ENCODE measurements around the gene KIF4A.
"Not testable (repeated sequence)": the region's sequence is repeated elsewhere in the genome, so short reads cannot be mapped to it uniquely, and the experiment has no call there.

KIF4A gene, protein sequence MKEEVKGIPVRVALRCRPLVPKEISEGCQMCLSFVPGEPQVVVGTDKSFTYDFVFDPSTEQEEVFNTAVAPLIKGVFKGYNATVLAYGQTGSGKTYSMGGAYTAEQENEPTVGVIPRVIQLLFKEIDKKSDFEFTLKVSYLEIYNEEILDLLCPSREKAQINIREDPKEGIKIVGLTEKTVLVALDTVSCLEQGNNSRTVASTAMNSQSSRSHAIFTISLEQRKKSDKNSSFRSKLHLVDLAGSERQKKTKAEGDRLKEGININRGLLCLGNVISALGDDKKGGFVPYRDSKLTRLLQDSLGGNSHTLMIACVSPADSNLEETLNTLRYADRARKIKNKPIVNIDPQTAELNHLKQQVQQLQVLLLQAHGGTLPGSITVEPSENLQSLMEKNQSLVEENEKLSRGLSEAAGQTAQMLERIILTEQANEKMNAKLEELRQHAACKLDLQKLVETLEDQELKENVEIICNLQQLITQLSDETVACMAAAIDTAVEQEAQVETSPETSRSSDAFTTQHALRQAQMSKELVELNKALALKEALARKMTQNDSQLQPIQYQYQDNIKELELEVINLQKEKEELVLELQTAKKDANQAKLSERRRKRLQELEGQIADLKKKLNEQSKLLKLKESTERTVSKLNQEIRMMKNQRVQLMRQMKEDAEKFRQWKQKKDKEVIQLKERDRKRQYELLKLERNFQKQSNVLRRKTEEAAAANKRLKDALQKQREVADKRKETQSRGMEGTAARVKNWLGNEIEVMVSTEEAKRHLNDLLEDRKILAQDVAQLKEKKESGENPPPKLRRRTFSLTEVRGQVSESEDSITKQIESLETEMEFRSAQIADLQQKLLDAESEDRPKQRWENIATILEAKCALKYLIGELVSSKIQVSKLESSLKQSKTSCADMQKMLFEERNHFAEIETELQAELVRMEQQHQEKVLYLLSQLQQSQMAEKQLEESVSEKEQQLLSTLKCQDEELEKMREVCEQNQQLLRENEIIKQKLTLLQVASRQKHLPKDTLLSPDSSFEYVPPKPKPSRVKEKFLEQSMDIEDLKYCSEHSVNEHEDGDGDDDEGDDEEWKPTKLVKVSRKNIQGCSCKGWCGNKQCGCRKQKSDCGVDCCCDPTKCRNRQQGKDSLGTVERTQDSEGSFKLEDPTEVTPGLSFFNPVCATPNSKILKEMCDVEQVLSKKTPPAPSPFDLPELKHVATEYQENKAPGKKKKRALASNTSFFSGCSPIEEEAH

DNA sequence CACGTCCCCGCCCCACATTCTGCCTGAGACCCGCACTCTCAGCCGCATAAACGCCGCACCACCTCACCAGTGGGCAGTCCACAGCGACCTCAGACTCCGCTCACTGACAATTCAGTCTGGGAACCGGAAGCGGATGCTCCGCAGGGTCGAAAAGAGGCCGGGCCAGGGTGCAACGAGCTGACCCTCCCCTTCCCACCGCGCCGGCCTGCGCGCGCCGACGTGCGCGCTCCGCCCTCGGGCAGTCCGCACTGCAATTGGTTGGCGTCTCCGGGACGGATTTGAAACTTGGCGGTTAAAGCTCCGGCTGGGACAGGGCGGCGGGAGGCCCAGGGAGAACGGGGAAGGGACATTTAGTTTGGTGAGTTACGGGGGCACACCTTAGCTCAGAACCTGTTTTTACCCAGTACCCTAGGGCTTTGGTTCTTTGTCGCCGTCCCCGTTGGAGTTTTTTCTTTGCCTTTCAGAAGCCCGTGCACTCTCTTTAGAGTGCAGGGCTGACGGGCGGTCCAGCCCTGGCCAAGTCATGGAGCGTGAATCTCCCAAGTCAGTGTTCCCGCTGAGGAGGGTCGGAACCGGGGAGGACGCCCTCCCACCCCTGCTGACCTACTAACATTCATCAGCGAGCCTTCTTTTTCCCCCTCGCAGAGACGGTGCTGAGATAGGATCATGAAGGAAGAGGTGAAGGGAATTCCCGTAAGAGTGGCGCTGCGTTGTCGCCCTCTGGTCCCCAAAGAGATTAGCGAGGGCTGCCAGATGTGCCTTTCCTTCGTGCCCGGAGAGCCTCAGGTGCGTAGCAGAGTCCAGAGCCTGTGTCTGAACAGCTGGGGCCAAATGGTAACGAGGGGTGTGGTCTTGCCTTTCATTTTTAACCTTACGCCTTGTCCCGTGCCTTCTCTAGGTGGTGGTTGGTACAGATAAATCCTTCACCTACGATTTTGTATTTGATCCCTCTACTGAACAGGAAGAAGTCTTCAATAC lies at the start of gene KIF4A, which contains the start of gene PDZD11:
TSS of gene KIF4A (plus strand) at position 312 of the 978 bp plus-strand sequence. CDS start at position 667, 355 bp downstream.
TSS of gene PDZD11 (minus strand) at position 135 of the 978 bp plus-strand sequence. CDS start 586 bp downstream, outside the sequence.
- DNase-seq, result peak; percentile 75

DNA sequence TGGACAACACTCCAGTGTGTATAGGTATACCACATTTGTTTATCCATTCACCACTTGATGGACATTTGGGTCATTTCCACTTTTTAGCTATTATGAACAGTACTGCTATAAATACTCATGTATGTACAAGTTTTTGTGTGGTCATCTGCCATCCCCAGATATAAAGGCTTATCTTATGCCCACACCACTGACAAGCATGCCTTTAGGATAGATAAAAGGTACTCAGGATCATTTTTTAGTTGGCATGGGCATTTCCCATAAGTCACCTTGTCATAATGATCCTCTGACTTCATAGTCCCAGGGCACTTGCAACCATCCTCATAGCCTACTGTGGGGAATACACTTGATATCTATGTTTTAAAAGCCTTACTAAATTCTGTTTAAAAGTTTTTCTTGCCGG lies 49.2 kb upstream of the KIF4A start:
- no peak for DNase-seq

DNA sequence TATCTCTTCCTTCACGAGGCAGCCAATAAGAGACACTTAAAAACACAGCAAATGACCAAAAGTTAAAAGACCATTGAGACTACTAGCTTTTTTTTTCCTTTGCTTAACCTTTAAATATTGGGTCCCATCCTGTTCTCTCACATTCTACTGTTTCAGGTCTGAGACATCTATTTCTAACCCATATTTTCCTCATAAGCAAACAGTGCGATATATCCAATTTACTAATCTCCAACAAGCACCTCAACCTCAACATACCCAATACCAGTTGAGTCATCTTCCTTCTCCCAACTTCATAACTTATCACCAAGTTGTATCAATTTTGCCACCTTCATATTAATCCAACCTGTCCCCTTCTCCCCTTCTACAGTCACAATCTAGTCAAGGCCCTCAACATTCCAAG lies 48.4 kb upstream of the KIF4A start:
- no peak for DNase-seq

DNA sequence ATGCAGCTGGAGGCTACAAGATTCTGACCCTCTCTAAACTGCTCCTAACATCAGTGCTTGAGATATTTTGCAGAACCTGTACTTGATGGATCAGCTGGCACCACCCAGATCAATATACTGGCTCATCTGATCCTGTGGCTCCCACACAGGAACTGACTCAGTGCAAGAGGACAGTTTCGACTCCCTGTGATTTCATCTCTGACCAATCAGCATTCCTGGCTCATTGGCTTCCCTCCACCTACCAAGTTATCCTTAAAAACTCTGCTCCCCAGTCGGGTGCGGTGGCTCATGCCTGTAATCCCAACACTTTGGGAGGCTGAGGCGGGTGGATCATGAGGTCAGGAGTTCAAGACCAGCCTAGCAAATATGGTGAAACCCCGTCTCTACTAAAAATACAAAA lies 46.3 kb upstream of the KIF4A start:
- DNase-seq, result not testable (repeated sequence)

DNA sequence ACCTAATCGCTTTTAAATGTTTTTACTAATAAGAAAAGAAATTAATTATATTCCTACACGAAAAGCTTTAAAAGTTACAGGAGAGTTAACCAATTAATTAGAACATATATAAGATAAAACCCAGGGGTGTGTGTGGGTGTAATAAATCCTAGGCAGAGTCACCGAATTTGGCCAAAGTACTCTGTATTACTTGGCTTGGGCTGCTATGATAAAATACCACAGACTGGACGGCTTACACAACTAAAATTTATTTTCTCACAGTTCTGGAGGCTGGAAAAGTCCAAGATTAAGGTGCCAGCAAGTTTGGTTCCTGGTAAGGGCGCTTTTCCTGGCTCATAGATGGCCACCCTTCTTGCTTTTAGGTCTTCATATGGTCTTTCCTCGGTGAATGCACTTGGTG lies 45.0 kb upstream of the KIF4A start:
- DNase-seq, result no peak

DNA sequence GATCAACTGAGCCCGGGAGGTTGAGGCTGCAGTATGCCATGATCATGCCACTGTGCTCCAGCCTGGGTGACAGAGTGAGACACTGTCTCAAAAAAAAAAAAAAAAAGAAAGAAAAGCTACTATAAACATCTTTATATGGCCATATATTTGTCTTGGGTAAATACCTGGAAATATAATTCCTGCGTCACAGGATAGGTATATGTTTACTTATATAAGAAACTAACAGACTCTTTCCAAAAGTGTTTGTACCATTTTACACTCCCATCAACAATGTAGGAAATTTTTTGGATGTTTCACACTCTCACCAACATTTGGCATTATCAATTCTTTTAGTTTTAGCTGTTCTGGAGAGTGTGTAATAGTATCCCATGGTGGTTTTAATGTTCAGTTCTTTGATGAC lies 42.7 kb upstream of the KIF4A start:
- no peak for DNase-seq

DNA sequence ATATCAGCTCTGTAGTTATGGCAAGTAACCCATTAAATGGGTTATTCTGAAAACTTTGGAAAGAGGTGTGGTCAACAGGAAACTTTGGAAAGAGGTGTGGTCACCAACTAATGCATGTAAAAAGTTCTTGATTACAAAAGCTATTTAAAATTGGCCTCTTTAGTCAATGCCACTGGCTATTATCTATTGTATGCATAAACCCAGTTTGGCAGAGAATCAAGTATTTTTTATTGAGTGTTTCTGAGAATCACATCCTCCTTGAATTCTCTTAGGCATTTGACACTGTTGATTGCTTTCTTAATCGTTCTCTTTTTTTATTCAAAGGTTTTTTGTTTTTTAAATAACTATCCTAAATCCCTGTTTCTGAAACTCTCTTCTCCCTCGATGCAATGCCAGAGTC lies 37.4 kb upstream of the KIF4A start:
- DNase-seq, result no peak

DNA sequence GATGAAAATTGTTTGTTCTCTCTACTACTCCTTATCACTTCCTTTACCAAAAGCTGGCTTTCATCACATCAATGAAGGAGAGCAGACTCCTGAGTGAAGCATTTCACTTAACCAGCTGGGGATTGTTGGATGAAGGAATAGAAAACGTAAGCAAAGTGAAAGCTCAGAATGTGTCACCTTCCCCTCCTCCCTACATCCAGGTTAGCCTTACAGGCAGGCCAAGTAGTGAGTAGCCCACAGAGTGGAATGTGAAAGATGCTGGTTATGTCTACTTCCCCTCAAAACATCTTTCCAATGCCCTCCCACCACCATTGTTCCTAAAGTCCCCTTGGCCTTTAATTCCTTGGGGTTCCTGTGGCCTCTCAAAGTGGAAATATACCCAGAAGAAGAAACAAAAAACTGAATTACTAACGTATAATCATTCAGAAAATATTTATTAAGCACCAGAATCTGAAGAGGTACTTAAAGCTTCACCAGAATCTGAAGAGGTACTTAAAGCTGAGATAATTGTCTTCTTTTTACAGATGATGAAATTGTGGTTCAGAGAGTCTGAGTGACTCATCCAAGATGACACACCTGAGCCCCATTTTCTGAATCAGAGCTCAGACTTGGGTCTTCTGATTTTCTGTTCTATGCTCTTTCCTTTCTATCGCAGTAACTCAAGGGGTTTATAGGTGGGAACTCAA lies 36.4 kb upstream of the KIF4A start:
- no peak for DNase-seq

DNA sequence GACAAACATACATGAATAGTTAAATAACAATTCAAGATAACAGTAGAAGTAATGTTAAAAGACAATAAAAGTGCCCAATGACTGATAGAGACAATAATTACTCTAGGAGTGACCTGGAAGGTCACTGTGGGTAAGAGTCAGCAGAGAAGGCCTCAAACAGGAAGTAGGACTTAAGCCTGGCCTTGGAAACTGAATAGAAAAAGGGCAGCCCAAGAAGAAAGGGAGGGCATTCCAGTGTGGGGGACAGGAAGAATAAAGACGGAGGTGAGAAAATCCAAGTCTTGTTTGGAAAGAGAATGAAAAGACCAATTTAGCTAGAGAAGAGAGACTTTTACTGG lies 35.9 kb upstream of the KIF4A start:
- no peak for DNase-seq

DNA sequence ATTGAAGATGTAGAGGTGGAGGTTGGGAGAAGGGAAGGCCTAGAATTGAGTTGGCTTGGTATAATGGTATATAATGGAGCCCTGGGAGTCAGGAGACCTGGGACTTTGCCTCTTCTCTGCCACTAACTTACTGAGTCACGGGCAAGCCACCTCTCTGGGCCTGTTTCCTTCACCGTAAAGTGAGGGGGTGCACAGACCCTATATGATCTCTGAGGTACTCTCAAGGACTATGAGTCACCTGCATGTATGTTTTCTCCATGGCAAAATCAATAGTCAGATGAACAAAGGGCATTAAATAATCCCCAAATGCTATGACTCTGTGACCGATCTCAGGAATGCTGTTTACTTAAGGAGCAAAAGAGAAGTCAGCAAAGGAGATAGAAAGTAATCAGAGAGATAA lies 35.0 kb upstream of the KIF4A start:
- DNase-seq, result no peak

DNA sequence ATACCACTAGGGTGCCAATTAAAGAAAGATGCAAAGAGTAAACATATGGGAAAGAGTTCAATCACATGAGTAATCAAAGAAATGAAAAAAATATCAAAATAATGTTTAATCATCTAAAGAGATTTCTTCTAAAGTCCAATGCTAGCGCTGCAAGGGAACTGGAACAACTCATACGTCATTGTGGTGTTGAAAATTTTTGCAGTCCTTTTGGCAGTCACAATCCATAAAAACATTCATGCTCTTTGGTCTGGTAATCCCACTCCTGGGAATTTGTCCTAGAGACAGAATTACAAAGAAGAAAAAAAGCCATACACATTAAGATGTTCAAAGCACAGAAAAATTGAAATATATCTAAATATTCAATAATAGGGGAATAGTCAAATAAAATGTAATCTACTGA lies 34.5 kb upstream of the KIF4A start:
- DNase-seq, result no peak

DNA sequence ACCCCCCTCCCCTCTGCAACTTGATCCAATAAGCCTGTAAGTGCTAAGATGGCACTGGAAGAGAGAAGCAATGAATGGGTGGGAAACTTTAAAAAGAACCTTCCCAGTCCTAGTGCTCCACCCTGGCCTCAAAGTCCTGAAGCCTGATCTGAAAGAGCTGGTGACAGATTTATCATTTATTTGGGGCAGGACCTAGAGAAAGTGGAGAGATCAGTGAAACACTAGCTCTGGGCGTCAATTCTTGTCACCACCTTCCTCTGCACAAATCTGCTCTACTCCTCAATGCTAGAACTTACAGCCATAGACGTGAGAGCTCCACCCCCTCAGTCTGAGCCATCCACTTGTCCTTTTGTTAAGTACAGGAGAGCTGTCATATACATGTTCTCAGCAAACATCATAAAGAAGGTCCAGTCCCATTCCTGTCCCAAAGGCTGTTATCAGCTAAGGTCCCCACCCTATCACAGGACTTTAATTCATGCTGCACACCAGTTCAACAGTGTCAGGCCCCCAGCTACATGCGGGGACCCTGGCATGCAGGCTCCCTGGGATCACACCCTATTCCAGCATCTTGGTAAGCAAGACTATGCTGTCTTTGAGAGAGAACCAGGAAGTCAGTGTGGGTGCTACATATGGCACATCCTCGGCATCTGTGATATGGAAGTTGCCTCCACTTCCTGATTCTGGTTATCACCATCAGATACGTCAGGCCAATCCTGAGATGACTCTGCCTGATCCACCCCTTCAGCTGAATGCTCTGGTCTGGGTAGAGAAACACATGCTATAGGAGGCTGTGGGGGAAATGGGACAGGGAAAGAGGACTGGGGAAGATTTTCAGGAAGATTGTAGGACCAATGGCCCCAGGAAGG lies 32.2 kb upstream of the KIF4A start:
- no peak for DNase-seq

DNA sequence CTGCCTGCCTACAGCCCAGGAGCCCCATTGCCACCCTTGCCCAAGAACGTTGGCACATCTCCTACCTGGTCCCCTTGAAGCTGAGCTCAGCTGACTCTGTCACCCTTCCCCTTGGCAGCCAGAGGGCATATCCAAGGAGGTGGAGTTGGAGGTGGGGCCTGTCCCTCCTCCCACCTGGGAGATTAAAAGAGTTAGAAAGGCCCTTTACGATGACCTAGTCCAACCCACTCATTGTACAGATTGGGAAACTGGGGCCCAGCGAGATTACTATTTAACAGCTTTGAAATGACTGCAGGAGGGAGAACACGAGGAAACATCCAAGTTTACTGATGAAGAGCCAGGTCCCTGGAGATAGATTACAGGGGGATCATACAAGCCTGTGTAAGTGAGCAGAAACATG lies 29.8 kb upstream of the KIF4A start, which contains the start of gene P2RY4:
TSS of gene P2RY4 (minus strand) at position 101 of the 400 bp plus-strand sequence. CDS start 580 bp downstream, outside the sequence.
- DNase-seq, result no peak

DNA sequence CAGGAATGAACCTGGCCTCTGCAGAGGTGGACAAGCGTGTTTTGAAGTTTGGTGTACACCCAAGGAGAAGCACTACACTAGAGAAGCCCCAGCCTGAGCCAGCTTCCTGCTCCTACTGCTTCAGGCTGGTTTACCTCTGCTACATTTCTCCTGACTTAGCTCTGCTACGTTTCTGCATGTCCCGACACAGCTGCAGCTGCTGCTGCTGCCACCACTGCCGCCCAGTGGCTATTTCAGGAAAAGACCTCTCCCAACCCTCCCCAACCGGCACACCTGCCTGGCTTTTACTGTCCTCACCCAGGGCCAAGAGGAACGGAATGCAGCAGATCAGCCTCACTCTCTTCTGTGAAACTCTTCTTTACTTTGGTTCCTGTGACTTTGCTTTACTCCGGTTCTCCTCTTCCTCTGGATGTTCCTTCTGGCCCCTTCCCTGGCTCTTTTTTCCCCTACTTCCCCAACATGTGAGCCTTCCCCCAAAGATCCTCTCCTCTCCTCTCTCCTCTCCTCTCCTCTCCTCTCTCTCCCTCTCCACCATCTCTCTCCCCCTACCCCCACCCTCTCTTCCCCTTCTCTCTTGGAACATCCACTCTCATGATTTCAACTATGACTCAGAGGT lies 26.8 kb upstream of the KIF4A start:
- DNase-seq, result peak; percentile 26

DNA sequence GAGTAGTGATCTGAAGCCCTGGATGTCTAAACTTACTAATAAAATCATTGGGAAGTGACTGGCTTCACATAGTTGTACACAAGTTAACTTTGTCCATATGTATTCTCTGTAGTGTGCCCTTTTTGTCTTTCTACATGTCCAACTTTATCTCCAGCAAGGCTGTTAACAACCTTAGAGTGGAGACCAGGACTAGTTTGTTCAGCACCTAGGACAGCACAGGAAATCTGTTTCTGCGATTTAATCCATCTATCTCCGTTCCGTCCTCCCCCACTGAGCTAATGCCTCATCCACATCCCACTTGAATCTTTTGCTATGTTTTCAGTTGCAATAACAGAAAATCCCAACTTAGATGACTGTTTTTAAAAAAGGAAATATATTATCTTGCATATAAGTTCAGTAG lies 25.1 kb upstream of the KIF4A start:
- no peak for DNase-seq

DNA sequence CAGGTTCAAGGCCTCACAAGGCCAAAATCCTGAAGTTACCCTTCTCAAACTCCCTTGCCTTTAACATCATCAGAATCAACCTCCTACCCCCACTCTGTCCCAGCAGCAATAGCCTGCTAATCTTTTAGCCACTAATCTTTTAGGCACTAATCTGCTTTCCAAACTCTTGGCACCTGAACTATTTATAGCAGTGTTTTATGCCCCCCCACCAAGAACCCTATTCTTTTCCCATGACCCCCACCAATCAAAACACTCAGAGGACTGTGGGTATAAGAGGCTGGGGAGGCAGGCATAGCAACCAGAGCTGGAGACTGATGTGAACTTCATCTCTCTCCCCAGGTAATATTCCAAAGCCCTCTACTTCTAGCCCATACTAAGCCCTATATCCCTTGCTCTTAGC lies 21.9 kb upstream of the KIF4A start, which contains the start of gene ARR3:
TSS of gene ARR3 (plus strand) at position 301 of the 400 bp plus-strand sequence. CDS start 1,052 bp downstream, outside the sequence.
- no peak for DNase-seq

DNA sequence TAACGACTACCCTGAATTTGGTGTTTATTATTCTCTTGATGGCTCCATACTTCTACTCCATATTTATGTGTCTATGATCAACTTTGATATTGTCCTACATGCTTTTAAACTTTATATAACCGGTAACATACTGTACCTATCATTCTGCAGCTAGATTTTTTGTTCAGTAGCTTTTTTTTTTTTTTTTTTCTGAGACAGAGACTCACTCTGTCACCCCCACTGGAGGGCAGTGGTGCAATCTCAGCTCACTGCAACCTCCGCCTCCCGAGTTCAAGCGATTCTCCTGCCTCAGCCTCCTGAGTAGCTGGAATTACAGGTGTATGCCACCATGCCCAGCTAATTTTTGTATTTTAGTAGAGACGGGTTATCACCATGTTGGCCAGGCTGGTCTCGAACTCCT lies 15.9 kb upstream of the KIF4A start:
- DNase-seq, result not testable (repeated sequence)

DNA sequence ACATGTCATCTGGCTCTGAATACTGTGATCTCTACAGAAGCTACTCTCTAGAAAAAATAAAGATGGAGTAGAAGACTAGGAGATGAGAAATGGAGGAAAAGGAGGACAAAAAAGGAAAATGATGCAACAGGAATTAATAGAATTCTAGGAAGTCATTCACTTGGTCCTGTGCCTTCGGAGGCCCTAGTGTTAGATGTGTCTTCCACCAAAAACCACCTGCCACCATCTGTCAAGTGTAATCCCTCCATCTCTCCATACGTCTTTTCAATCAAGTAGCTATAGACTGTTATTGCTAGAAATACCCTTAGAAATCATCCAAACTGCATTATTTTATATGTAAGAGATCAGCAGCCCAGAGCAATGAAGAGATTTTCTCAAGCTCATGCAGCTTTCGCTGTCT lies 10.8 kb upstream of the KIF4A start:
- no peak for DNase-seq

DNA sequence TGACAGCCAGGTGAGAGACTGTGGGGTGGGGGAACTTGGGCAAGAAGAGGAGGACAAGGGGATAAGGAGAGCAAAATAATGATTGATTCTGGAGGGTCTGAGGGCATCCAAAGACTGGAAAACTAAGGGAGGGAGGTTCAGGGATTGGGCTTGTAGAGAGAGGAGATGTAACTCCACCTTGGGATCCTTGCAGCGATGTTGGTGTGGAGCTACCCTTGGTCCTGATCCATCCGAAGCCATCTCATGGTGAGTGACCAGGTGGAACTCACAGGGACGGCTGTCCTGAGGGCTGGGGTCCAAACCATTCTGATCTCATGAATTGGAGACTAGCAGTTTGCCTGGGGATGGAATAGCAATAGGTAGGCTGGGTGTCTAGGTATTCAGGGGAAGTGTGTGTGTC lies 9.3 kb upstream of the KIF4A start:
- DNase-seq, result no peak

DNA sequence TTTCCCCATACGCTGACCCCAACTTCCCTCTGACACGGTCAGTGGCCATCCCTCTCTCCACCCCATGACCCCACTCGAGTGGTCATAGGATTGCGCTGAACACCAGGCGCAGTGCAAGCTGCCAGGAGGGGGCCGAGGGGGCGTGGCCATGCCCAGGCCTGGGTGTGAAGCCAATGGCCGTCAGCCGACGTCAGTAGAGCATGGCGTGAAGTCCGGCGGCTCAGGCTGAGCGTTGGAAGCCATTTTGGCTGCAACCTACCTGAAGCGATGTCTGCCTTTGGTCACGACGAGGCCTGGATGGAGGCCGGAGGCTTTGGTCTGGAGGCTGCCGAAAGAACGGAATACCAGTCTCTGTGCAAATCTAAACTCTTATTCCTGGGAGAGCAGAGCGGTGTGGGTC lies 8.0 kb upstream of the KIF4A start, which contains the start of gene RAB41:
TSS of gene RAB41 (plus strand) at position 222 of the 400 bp plus-strand sequence. CDS start at position 268, 46 bp downstream.
- no peak for DNase-seq

Data from CD4-positive, alpha-beta T cell treated with Interleukin-6 for 4 hours (primary cell).